Measurements from ENCODE around the gene SLC35G3.
A peak's percentile ranks its signal among the peaks of the same experiment; 100 is the strongest.

The SLC35G3 gene

DNA sequence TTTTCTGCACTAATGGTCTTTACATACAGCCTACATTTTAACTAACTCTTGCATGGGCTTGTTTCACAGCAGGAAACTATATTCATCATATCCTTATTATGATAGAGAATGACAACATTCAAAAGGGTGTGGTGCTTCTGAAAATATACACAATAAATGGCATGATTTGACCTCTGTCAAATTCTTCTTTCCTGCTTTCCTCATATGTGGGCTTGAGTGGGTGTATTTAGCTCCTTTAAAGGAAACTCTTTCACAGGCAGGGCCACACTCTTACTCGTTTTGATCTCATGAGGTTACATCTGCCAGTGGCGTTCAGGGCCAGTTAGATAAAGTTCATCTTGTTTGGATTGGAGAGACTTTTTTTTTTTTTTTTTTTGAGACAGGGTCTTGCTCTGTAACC is 6.1 kb downstream of the SLC35G3 start:
- H2AFZ ChIP-seq (ENCODE audit: insufficient read depth, low read length, poor library complexity) = no peak overlapping the region
- WGBS (ENCODE audit: extremely low coverage, insufficient coverage, insufficient read length) = no CpG with 5 or more reads among the region's 2 CpGs
- no peak overlapping the region for H3K18ac ChIP-seq (ENCODE audit: low read length)
- no peaks in the 10 kb centered on the region for H3K9me3 ChIP-seq (ENCODE audit: insufficient read depth, low read depth, low read length)
- no peaks in the 10 kb centered on the region for H3K79me1 ChIP-seq (ENCODE audit: low read length)
- no peak overlapping the region for H2BK120ac ChIP-seq (ENCODE audit: insufficient read depth, low read length, poor library complexity)
- H3K79me2 ChIP-seq (ENCODE audit: control insufficient read depth, insufficient read depth, low read length, poor library complexity) = no peaks in the 10 kb centered on the region
- H4K8ac ChIP-seq (ENCODE audit: low read depth, low read length) = no peak overlapping the region
- H3K4ac ChIP-seq (ENCODE audit: low read depth, low read length) = no peak overlapping the region
- no peak overlapping the region for H2BK12ac ChIP-seq (ENCODE audit: low read length)
- H3K14ac ChIP-seq (ENCODE audit: low read length) = no peak overlapping the region
- H3K4me1 ChIP-seq (ENCODE audit: control insufficient read depth in 1 of 2, insufficient read depth in 2 of 2, low read length in 2 of 2) = no peaks in the 10 kb centered on the region
- H3K36me3 ChIP-seq (ENCODE audit: control insufficient read depth in 1 of 2, insufficient read depth in 2 of 2, low read length in 2 of 2) = no peaks in the 10 kb centered on the region
- H3K23ac ChIP-seq (ENCODE audit: low read length) = no peak overlapping the region
- H3K9ac ChIP-seq (ENCODE audit: low read length) = no peak overlapping the region
- H4K12ac ChIP-seq (ENCODE audit: low read depth, low read length) = no peak overlapping the region
- H3K27ac ChIP-seq (ENCODE audit: low read depth, low read length) = no peak overlapping the region
- no peak overlapping the region for H3K4me3 ChIP-seq (ENCODE audit: low read depth, low read length)
- H3K27me3 ChIP-seq (ENCODE audit: insufficient read depth, low read length) = no peaks in the 10 kb centered on the region
- DNase-seq = no peak
- no peak overlapping the region for H4K91ac ChIP-seq (ENCODE audit: low read depth, low read length)
- no peak overlapping the region for H2BK5ac ChIP-seq (ENCODE audit: low read depth, low read length, poor library complexity)
- H2AK5ac ChIP-seq (ENCODE audit: low read length) = no peak overlapping the region
- H3K4me2 ChIP-seq (ENCODE audit: low read length) = no peak overlapping the region

DNA sequence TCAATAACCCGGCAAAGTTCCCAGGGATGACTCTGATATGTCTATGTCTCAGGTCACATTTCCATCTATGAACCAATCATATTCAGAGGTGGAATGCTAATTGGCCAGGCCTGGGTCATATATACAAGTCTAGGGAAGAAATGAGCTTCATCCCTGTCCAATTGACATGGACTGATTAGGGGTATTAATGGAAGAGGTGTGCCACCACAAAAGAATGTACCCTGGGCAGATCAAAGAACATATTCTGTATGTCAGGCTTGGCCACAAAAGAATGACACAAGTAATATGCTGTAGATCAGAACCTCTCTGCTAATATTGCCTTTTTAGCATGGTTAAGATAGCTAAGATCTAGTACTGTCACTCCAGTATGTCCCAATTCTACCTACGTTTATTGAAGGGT is 6.7 kb downstream of the SLC35G3 start:
- Histone ChIP-seq H3K36me3 (ENCODE audit: control insufficient read depth in 1 of 2, insufficient read depth in 2 of 2, low read length in 2 of 2) (no peaks in the 10 kb centered on the region), H2BK12ac (ENCODE audit: low read length) (no peak overlapping the region), H3K9ac (ENCODE audit: low read length) (no peak overlapping the region), H3K9me3 (ENCODE audit: insufficient read depth, low read depth, low read length) (no peaks in the 10 kb centered on the region), H3K27ac (ENCODE audit: low read depth, low read length) (no peak overlapping the region), H2BK5ac (ENCODE audit: low read depth, low read length, poor library complexity) (no peak overlapping the region), H3K27me3 (ENCODE audit: insufficient read depth, low read length) (no peaks in the 10 kb centered on the region), H3K79me1 (ENCODE audit: low read length) (no peaks in the 10 kb centered on the region), H3K4me3 (ENCODE audit: low read depth, low read length) (no peak overlapping the region), H2AK5ac (ENCODE audit: low read length) (no peak overlapping the region), H2AFZ (ENCODE audit: insufficient read depth, low read length, poor library complexity) (no peak overlapping the region), H4K12ac (ENCODE audit: low read depth, low read length) (no peak overlapping the region), H3K4ac (ENCODE audit: low read depth, low read length) (no peak overlapping the region), H3K14ac (ENCODE audit: low read length) (no peak overlapping the region), H3K4me2 (ENCODE audit: low read length) (no peak overlapping the region), H3K4me1 (ENCODE audit: control insufficient read depth in 1 of 2, insufficient read depth in 2 of 2, low read length in 2 of 2) (no peaks in the 10 kb centered on the region), H3K18ac (ENCODE audit: low read length) (no peak overlapping the region), H3K23ac (ENCODE audit: low read length) (no peak overlapping the region), H3K79me2 (ENCODE audit: control insufficient read depth, insufficient read depth, low read length, poor library complexity) (no peaks in the 10 kb centered on the region), H2BK120ac (ENCODE audit: insufficient read depth, low read length, poor library complexity) (no peak overlapping the region), H4K91ac (ENCODE audit: low read depth, low read length) (no peak overlapping the region), H4K8ac (ENCODE audit: low read depth, low read length) (no peak overlapping the region)
- no CpG with 5 or more reads among the region's 2 CpGs for WGBS (ENCODE audit: extremely low coverage, insufficient coverage, insufficient read length)
- DNase-seq = no peak

DNA sequence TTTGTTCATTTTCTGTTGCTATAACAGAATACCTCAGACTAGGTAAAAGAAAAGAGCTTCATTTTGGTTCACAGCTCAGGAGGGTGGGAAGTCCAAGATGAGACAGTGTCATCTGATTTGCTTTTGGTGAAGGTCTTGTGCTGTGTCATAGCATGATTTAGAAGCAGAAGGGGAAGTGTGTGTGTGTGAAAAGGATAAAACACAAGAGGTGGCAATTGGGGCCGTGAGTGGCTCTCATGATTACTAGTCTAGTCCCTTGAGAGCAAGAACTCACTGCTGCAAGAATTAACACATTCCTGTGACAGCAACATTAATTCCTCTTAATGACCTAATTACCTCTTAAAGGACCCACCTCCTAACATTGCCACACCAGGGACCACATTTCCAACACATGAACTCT is 8.3 kb downstream of the SLC35G3 start:
- H3K4ac ChIP-seq (ENCODE audit: low read depth, low read length) = no peak overlapping the region
- H4K12ac ChIP-seq (ENCODE audit: low read depth, low read length) = no peak overlapping the region
- H3K27me3 ChIP-seq (ENCODE audit: insufficient read depth, low read length) = no peaks in the 10 kb centered on the region
- no peak overlapping the region for H2BK120ac ChIP-seq (ENCODE audit: insufficient read depth, low read length, poor library complexity)
- H2BK5ac ChIP-seq (ENCODE audit: low read depth, low read length, poor library complexity) = no peak overlapping the region
- H2AFZ ChIP-seq (ENCODE audit: insufficient read depth, low read length, poor library complexity) = no peak overlapping the region
- no peak overlapping the region for H3K4me3 ChIP-seq (ENCODE audit: low read depth, low read length)
- H3K27ac ChIP-seq (ENCODE audit: low read depth, low read length) = no peak overlapping the region
- DNase-seq = peak in 1 of 2 donors; percentile 1
- H3K4me2 ChIP-seq (ENCODE audit: low read length) = no peak overlapping the region
- H3K9me3 ChIP-seq (ENCODE audit: insufficient read depth, low read depth, low read length) = no peaks in the 10 kb centered on the region
- H3K79me2 ChIP-seq (ENCODE audit: control insufficient read depth, insufficient read depth, low read length, poor library complexity) = no peaks in the 10 kb centered on the region
- no peak overlapping the region for H2AK5ac ChIP-seq (ENCODE audit: low read length)
- H3K18ac ChIP-seq (ENCODE audit: low read length) = no peak overlapping the region
- H3K14ac ChIP-seq (ENCODE audit: low read length) = no peak overlapping the region
- H2BK12ac ChIP-seq (ENCODE audit: low read length) = no peak overlapping the region
- H3K9ac ChIP-seq (ENCODE audit: low read length) = no peak overlapping the region
- no peaks in the 10 kb centered on the region for H3K4me1 ChIP-seq (ENCODE audit: control insufficient read depth in 1 of 2, insufficient read depth in 2 of 2, low read length in 2 of 2)
- no peaks in the 10 kb centered on the region for H3K36me3 ChIP-seq (ENCODE audit: control insufficient read depth in 1 of 2, insufficient read depth in 2 of 2, low read length in 2 of 2)
- no peak overlapping the region for H4K8ac ChIP-seq (ENCODE audit: low read depth, low read length)
- H4K91ac ChIP-seq (ENCODE audit: low read depth, low read length) = no peak overlapping the region
- H3K23ac ChIP-seq (ENCODE audit: low read length) = no peak overlapping the region
- H3K79me1 ChIP-seq (ENCODE audit: low read length) = no peaks in the 10 kb centered on the region
- no CpG with 5 or more reads among the region's 1 CpG for WGBS (ENCODE audit: extremely low coverage, insufficient coverage, insufficient read length)

DNA sequence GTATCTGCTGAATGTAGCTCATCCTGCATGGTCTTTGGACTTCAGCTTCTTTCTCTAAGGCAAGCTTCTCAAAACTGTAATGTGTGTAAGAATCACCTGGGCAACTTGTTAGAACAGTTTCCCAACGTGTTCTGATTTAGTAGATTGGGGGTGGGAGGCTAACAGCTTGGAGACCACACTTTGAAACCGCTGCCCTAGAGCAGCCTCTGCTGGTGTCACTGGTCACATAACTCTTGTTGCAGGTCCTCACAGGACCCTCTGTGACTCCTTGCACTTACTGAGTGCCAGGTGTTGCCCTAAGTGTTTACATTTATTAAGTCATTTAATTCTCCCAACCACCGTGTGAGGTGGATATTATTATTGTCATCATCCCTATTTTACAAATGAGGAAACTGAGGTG is 9.9 kb downstream of the SLC35G3 start:
- H3K4me1 ChIP-seq (ENCODE audit: control insufficient read depth in 1 of 2, insufficient read depth in 2 of 2, low read length in 2 of 2) = no peaks in the 10 kb centered on the region
- no peak overlapping the region for H3K9ac ChIP-seq (ENCODE audit: low read length)
- DNase-seq = no peak
- no peak overlapping the region for H3K27ac ChIP-seq (ENCODE audit: low read depth, low read length)
- H2BK5ac ChIP-seq (ENCODE audit: low read depth, low read length, poor library complexity) = no peak overlapping the region
- H3K4ac ChIP-seq (ENCODE audit: low read depth, low read length) = no peak overlapping the region
- H3K9me3 ChIP-seq (ENCODE audit: insufficient read depth, low read depth, low read length) = no peaks in the 10 kb centered on the region
- no peak overlapping the region for H2BK12ac ChIP-seq (ENCODE audit: low read length)
- no peak overlapping the region for H4K91ac ChIP-seq (ENCODE audit: low read depth, low read length)
- H3K27me3 ChIP-seq (ENCODE audit: insufficient read depth, low read length) = no peaks in the 10 kb centered on the region
- no peak overlapping the region for H3K23ac ChIP-seq (ENCODE audit: low read length)
- H3K79me1 ChIP-seq (ENCODE audit: low read length) = no peaks in the 10 kb centered on the region
- H4K12ac ChIP-seq (ENCODE audit: low read depth, low read length) = no peak overlapping the region
- H4K8ac ChIP-seq (ENCODE audit: low read depth, low read length) = no peak overlapping the region
- no peak overlapping the region for H2AFZ ChIP-seq (ENCODE audit: insufficient read depth, low read length, poor library complexity)
- H3K79me2 ChIP-seq (ENCODE audit: control insufficient read depth, insufficient read depth, low read length, poor library complexity) = no peaks in the 10 kb centered on the region
- no peak overlapping the region for H3K18ac ChIP-seq (ENCODE audit: low read length)
- no peaks in the 10 kb centered on the region for H3K36me3 ChIP-seq (ENCODE audit: control insufficient read depth in 1 of 2, insufficient read depth in 2 of 2, low read length in 2 of 2)
- WGBS (ENCODE audit: extremely low coverage, insufficient coverage, insufficient read length) = no CpG with 5 or more reads among the region's 3 CpGs
- H2AK5ac ChIP-seq (ENCODE audit: low read length) = no peak overlapping the region
- H3K14ac ChIP-seq (ENCODE audit: low read length) = no peak overlapping the region
- H2BK120ac ChIP-seq (ENCODE audit: insufficient read depth, low read length, poor library complexity) = no peak overlapping the region
- no peak overlapping the region for H3K4me3 ChIP-seq (ENCODE audit: low read depth, low read length)
- no peak overlapping the region for H3K4me2 ChIP-seq (ENCODE audit: low read length)

Data from trophoblast cell (in vitro differentiated cells and primary cell).